Memory B cell (primary cell): ENCODE measurements around the gene RASSF5.

Experiments
- ATAC-seq: fragments of 150-1000 bp; cut with Tn5 transposase; 2 replicates; pipeline ENCODE4 v1.10.0; 2021; ENCODE audit warnings: low read depth, mild to moderate bottlenecking, moderate library complexity
- DNase-seq, 2 donors: peaks; one replicate each; pipeline ENCODE4 v3.0.0; 2022; ENCODE audit warnings: low spot score in 2 of 2
- H3K27ac Mint-ChIP-seq: one replicate; pipeline ENCODE4 v1.8.0; 2022; ENCODE audit warnings: mild to moderate bottlenecking, moderate library complexity, mixed read lengths
- H3K27me3 Mint-ChIP-seq: one replicate; pipeline ENCODE4 v1.8.0; 2022; ENCODE audit warnings: mixed read lengths
- H3K36me3 Mint-ChIP-seq: one replicate; pipeline ENCODE4 v1.8.0; 2022; ENCODE audit warnings: mild to moderate bottlenecking, mixed read lengths
- H3K4me1 Mint-ChIP-seq: one replicate; pipeline ENCODE4 v1.8.0; 2022; ENCODE audit warnings: mixed read lengths
- H3K4me3 Mint-ChIP-seq: one replicate; pipeline ENCODE4 v1.8.0; 2022; ENCODE audit warnings: mild to moderate bottlenecking, moderate library complexity, mixed read lengths
- H3K9me3 Mint-ChIP-seq: one replicate; pipeline ENCODE4 v1.8.0; 2022; ENCODE audit warnings: mixed read lengths

RASSF5 gene

DNA sequence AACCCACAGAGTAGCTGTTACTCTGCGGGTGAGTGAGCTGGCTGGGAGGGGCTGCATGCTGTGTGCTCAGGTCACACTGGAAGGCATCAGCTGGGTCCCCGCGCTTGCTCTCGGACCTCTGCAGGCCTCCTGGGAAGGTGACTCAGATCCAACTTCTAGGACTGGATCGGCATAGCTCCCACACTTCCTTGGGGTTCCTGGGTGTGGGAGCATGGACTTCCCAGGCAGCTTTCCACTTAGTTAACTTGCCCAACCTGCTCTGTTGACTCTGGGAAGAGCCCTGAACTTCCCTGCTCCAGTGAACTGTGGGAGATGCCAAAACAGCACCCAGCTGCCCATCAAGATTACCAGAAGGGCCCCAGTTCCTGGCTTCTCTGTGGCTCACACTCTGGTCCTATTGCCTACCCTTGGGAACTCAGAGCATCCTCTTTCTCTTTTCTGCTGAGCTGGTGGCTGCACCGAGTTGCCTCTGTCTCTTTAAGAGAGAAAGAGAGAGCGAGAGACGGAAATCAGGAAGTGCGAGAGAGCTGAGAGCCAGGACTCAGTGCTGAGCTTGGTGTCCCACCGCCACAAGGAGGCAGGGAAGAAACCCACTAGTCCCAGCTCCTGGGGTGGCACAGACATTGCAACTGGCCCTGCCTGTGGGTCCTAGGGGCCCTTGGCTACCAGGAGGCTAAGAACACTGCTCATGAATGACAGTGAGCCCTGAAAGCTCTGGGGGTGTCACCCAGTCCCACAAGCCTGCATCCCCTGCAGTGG is 37.2 kb upstream of the RASSF5 start, which contains the start of gene IKBKE:
Gene IKBKE (plus strand): TSS at position 544 of the 759 bp plus-strand sequence. CDS start 2,752 bp downstream, outside the sequence.
- Mint-ChIP-seq H3K4me1 (peaks cover 51% of the 10 kb centered on the region), H3K27me3 (no peaks in the 10 kb centered on the region), H3K9me3 (no peaks in the 10 kb centered on the region), H3K36me3 (peaks cover 8% of the 10 kb centered on the region), H3K4me3 (peak within 1 kb of the TSS; percentile 85), H3K27ac (peak within 1 kb of the TSS; percentile 87)
- ATAC-seq (peak; percentile 72), DNase-seq (peak; percentile 53)

DNA sequence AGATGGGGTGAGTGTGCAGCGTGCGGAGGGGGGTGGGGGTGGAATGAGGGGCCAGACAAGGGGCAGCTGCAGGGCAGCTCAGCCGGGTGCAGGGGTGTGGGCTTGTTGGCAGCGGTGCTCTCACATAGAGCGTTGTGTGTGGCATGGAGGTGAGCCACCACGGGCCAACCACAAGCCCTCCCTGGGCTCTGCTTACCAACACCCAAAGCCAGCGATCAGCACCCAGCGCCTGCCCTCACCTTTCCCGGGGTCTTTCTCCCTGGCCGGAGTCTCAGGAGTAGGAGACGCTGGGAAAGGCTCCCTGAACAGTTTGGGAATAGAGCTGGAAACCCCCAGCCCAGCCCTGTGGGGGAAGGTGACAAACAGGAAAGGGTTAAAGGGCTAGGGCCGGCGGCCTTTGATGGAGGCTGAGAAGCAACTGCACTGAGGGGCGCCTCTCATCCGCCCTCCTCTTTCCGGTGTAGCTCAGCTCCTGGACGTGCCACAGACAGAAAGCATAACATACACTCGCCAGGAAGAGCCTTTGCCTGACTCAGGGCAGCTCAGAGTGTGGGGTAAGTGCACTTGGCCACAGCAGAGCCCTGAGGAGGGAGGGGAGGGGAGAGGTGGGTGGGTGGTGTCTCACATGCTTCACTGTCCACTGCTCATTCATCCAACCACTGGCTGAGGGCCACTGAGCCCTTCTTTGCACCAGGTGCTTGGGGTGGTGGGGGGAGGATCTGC is 36.5 kb upstream of the RASSF5 start:
- Mint-ChIP-seq H3K4me1 (peaks cover 52% of the 10 kb centered on the region), H3K4me3 (peak overlapping the region; percentile 85), H3K27me3 (no peaks in the 10 kb centered on the region), H3K27ac (peak overlapping the region; percentile 87), H3K9me3 (no peaks in the 10 kb centered on the region), H3K36me3 (peaks cover 14% of the 10 kb centered on the region)
- DNase-seq = no peak
- ATAC-seq = peak; percentile 26

DNA sequence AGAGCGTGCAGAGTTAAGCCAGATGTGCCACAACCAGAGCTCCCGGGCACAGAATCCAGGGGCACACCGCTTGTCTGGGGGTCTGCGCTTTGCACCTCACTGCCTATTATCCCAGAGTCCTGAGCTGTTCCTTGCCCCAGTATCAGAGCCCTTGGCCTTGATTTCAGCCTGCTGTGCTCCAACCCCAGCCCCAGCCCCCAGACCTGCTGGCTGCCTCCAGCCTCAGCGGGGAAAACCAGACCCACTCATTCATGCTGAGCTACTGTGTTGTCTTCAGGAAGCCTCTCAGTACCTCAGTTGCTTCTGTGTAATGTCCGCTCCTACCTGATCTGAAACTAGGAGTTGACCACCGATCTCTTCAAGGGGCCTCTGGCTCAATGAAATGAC is 35.9 kb upstream of the RASSF5 start:
- H3K27ac Mint-ChIP-seq = peak overlapping the region; percentile 87
- H3K4me3 Mint-ChIP-seq = peak overlapping the region; percentile 85
- DNase-seq = no peak
- H3K36me3 Mint-ChIP-seq = peaks cover 16% of the 10 kb centered on the region
- no peaks in the 10 kb centered on the region for H3K27me3 Mint-ChIP-seq
- peaks cover 47% of the 10 kb centered on the region for H3K4me1 Mint-ChIP-seq
- no peaks in the 10 kb centered on the region for H3K9me3 Mint-ChIP-seq
- peak; percentile 34 for ATAC-seq

DNA sequence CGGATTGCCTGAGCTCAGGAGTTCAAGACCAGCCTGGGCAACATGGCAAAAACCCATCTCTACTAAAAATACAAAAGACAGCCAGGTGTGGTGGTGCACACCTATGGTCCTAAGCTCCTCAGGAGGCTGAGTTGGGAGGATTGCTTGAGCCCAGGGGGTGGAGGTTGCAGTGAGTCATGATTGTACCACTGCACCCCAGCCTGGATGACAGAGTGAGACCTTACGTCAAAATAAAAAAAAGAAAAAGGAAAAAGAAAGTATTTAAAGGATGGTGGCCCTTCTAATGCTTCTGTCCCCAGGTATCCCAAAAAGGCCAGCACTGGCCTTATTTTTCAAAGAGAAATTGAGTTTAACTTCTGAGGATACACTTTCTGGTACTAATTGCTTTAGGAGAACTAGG is 35.3 kb upstream of the RASSF5 start:
- Mint-ChIP-seq H3K4me3 (peak overlapping the region; percentile 85), H3K4me1 (peaks cover 41% of the 10 kb centered on the region), H3K27me3 (no peaks in the 10 kb centered on the region), H3K9me3 (no peaks in the 10 kb centered on the region), H3K36me3 (peaks cover 20% of the 10 kb centered on the region), H3K27ac (peak overlapping the region; percentile 87)
- DNase-seq = no peak
- ATAC-seq = no peak

DNA sequence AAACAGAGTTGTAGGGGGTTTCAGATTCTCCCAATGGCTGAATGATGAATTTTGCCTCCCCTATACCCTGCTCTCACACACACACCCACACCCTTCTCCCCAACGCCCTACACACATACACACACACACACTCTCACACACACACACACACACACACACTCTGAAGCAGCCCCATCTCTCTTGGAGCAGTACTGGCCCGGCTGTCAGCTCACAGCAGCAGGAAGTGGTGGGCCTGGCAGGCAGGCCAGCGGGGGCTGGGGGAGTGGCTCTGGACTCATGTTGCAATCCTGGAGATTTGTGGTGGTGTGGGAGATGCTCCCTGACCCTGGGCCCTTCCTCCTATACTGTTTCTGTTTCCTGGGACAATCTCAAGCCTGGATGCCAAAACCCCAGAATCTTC is 34.9 kb upstream of the RASSF5 start:
- ATAC-seq (no peak), DNase-seq (no peak)
- Mint-ChIP-seq H3K4me3 (no peak overlapping the region), H3K27me3 (no peaks in the 10 kb centered on the region), H3K9me3 (no peaks in the 10 kb centered on the region), H3K36me3 (peaks cover 24% of the 10 kb centered on the region), H3K4me1 (peaks cover 38% of the 10 kb centered on the region), H3K27ac (peak overlapping the region; percentile 87)

DNA sequence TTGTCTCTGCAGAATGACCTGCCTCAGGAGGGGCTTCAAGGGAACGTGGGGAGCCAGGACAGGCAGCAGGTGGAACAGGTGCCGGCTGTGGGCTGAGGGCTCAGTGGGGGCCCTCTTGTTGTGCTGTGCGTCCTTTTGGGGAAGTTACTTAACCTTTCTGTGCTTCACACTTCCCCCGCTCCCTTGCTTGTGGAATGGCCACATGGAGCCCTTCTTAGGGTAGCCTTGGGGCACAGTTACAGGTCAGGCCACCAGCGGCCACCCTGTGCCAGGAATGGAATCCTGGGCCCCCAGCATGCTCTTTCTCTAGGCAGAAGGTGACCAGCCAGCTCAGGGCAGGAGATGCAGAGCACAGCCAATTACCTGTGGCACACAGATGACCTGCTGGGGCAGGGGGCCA is 34.4 kb upstream of the RASSF5 start:
- Mint-ChIP-seq H3K4me3 (no peak overlapping the region), H3K36me3 (peaks cover 24% of the 10 kb centered on the region), H3K4me1 (peaks cover 34% of the 10 kb centered on the region), H3K27ac (peak overlapping the region; percentile 87), H3K9me3 (no peaks in the 10 kb centered on the region), H3K27me3 (no peaks in the 10 kb centered on the region)
- no peak for ATAC-seq
- DNase-seq = no peak

DNA sequence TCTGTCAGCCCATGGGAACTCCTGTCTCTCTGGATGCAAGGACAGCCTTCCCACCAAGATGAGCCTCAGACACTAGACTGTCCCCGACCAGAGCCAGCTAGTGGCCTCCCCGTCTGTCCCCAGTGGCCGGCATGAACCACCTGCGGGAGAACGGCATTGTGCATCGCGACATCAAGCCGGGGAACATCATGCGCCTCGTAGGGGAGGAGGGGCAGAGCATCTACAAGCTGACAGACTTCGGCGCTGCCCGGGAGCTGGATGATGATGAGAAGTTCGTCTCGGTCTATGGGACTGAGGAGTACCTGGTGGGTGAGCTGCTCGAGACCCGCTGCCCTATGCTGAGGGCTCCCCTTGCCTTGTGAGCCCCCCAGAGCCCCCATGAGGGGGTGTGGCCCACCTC is 31.3 kb upstream of the RASSF5 start:
- Mint-ChIP-seq H3K27ac (no peak overlapping the region), H3K4me1 (peaks cover 22% of the 10 kb centered on the region), H3K27me3 (no peaks in the 10 kb centered on the region), H3K36me3 (peaks cover 31% of the 10 kb centered on the region), H3K9me3 (no peaks in the 10 kb centered on the region), H3K4me3 (no peak overlapping the region)
- no peak for ATAC-seq
- no peak for DNase-seq

DNA sequence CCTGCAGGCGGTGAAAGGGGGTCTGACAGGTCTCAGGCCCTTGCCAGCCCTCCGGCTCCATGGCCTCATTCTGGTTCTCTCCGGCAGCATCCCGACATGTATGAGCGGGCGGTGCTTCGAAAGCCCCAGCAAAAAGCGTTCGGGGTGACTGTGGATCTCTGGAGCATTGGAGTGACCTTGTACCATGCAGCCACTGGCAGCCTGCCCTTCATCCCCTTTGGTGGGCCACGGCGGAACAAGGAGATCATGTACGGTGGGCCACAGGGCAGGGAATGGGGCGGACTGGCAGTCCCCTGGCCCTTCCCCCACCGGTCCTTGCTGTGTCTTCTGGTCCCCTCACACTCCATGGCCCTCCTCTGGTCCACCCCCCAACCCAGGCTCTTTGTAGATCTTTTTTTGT is 30.7 kb upstream of the RASSF5 start:
- Mint-ChIP-seq H3K27me3 (no peaks in the 10 kb centered on the region), H3K4me1 (peaks cover 18% of the 10 kb centered on the region), H3K36me3 (peaks cover 33% of the 10 kb centered on the region), H3K27ac (no peak overlapping the region), H3K4me3 (no peak overlapping the region), H3K9me3 (no peaks in the 10 kb centered on the region)
- no peak for ATAC-seq
- DNase-seq = no peak

DNA sequence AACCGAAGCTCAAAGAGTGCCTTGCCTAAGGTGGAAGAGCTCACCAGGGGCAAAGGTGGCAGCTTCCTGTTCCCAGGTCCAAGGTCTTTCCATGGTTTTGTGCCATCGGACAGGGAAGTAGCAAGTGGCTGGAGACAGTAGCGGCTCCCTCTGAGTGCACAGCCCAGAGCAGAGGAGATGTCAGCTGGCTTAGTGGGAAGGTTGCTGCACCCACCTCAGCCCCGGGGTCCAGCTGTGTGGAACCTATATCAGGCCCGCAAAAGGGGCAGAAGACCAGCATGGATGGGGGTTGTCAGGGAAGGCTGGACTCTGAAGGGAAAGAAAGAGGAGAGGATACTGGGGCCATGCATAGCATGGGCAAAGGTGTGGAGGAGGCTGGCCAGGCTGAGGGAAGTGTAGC is 30.2 kb upstream of the RASSF5 start:
- H3K27ac Mint-ChIP-seq = no peak overlapping the region

DNA sequence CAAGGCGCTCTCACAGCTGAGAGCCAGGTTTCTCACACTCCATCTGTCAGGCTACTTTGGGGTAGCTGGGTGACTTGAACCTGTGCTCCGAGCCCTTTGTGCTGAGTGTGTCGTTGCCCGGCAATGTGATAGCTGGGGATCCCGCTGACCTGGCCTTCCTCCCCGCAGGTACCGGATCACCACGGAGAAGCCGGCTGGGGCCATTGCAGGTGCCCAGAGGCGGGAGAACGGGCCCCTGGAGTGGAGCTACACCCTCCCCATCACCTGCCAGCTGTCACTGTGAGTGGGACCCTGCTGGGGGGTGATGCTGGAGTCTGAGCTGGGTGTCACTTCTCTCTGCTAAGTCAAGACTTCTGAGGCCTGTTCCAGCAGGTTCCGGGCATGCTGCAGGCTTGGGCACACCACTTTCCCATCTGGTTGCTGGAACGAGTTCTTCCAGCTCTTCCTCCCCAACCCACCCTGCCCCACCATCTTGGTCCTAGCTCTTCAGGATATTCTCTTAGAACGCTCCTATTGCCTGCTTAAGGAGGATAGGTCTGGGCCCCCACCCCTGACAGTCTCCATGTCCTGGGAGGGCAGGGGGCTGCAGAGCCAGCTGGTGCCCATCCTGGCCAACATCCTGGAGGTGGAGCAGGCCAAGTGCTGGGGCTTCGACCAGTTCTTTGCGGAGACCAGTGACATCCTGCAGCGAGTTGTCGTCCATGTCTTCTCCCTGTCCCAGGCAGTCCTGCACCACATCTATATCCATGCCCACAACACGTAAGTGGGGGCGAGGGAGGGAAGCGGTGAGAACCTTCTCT is 29.6 kb upstream of the RASSF5 start:
- Mint-ChIP-seq H3K4me1 (peaks cover 8% of the 10 kb centered on the region), H3K9me3 (no peaks in the 10 kb centered on the region), H3K27me3 (no peaks in the 10 kb centered on the region), H3K4me3 (no peak overlapping the region), H3K27ac (no peak overlapping the region), H3K36me3 (peaks cover 33% of the 10 kb centered on the region)
- ATAC-seq (no peak), DNase-seq (no peak)

More for the DNA sequence above, 30.2 kb upstream of the RASSF5 start:
- H3K4me1 Mint-ChIP-seq = peaks cover 14% of the 10 kb centered on the region
- ATAC-seq (no peak), DNase-seq (no peak)
- H3K27me3 Mint-ChIP-seq = no peaks in the 10 kb centered on the region
- peaks cover 33% of the 10 kb centered on the region for H3K36me3 Mint-ChIP-seq
- H3K9me3 Mint-ChIP-seq = no peaks in the 10 kb centered on the region
- H3K4me3 Mint-ChIP-seq = no peak overlapping the region

DNA sequence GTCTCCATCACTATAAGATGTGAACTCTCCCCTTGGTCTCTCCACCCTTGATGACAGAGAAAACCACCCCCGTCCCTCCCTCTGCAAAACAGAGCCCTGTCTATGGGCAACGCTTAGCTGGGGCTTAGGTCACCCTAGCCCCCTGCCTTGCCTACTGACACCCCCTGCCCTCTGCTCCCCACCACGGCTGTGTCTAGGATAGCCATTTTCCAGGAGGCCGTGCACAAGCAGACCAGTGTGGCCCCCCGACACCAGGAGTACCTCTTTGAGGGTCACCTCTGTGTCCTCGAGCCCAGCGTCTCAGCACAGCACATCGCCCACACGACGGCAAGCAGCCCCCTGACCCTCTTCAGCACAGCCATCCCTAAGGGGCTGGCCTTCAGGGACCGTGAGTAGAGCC is 28.6 kb upstream of the RASSF5 start:
- H3K27me3 Mint-ChIP-seq = no peaks in the 10 kb centered on the region
- no peak overlapping the region for H3K4me3 Mint-ChIP-seq
- H3K27ac Mint-ChIP-seq = no peak overlapping the region
- no peak for ATAC-seq
- H3K9me3 Mint-ChIP-seq = no peaks in the 10 kb centered on the region
- H3K36me3 Mint-ChIP-seq = peaks cover 33% of the 10 kb centered on the region
- H3K4me1 Mint-ChIP-seq = peaks cover 5% of the 10 kb centered on the region
- no peak for DNase-seq

DNA sequence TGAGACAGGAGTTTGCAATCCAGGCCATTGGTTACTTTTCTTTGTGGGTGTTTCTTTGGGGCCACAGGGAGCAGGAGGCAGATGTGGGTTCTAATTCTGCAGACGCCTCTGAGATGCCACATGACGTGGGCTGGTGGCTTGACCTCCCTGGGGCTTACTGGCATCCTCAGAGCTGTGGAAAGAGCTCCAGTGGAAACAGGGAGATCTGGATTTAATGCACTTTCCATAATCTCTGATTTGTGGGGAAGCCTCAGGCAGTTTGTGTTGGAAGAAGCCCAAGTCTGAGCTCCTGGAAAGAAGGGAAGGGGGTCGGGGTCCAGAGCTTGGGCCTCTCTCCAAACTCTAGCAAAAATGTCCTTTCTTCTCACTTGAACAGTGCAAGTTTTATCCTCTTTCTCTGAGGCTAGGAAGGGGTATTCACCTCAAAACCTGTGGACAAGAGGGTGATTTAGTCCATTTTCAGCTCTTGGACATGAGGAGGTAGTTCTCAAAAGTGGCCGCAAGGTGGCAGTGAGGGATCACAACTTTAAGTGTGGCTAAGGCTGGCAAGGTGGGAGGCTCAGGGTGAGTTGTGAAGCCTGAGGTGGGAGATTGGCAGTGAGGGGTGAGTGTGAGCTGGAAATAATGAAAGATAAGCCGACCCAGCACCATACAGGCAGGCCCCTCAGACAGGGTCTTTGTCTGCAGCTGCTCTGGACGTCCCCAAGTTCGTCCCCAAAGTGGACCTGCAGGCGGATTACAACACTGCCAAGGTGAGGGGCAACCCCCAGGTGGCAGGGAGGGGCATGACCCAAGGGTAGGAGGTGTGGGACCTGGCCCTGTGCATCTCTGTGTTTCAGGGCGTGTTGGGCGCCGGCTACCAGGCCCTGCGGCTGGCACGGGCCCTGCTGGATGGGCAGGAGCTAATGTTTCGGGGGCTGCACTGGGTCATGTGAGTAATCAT is 27.9 kb upstream of the RASSF5 start:
- Mint-ChIP-seq H3K27ac (no peak overlapping the region), H3K27me3 (no peaks in the 10 kb centered on the region), H3K9me3 (no peaks in the 10 kb centered on the region), H3K4me1 (peaks cover 5% of the 10 kb centered on the region), H3K4me3 (no peak overlapping the region), H3K36me3 (peaks cover 29% of the 10 kb centered on the region)
- DNase-seq = peak; percentile 54 to 62
- peak; percentile 77 for ATAC-seq

DNA sequence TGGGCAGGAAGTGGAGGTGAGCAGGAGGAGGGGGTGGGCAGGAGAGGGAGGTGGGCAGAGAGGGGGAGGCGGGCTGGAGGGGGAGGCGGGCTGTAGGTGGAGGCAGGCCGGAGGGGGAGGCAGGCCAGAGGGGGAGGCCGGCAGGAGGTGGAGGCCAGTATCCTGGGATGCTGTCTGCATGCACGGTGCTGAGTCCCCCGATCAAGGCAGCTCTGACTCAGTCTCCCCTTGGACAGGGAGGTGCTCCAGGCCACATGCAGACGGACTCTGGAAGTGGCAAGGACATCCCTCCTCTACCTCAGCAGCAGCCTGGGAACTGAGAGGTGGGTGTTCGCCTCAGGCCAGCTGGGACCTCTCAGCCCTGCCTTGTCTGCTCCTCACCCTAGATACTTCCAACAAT is 27.1 kb upstream of the RASSF5 start:
- no peak overlapping the region for H3K27ac Mint-ChIP-seq
- H3K4me1 Mint-ChIP-seq = peaks cover 3% of the 10 kb centered on the region
- peaks cover 29% of the 10 kb centered on the region for H3K36me3 Mint-ChIP-seq
- no peak overlapping the region for H3K4me3 Mint-ChIP-seq
- no peaks in the 10 kb centered on the region for H3K27me3 Mint-ChIP-seq
- no peak for DNase-seq
- no peak for ATAC-seq
- H3K9me3 Mint-ChIP-seq = no peaks in the 10 kb centered on the region
